ENCODE results near the gene BAIAP2L1. TPM values are rescaled to one million over a fixed set of nuclear protein-coding genes. Genes with fewer than 3 reads are reported as not detected.
"Not testable (repeated sequence)": the region's sequence is repeated elsewhere in the genome, so short reads cannot be mapped to it uniquely, and the experiment has no call there.

Gene BAIAP2L1
- total RNA-seq (1 to 10 TPM in 2 of 5 experiments, under 1 TPM in 3; 0.32 to 2.0 (median 0.56) TPM), polyA plus RNA-seq (1 to 10 TPM in 1 of 2 donors, under 1 TPM in 1; 0.39 to 1.0 TPM), total RNA-seq (3.1 reads per million, percentile 16 among the genes with 10 or more reads in this experiment)

GRCh38 chr7:98400542-98401340 is at the start of gene BAIAP2L1:
BAIAP2L1 (minus strand) TSS chr7:98401090; CDS start chr7:98400852, 238 bp downstream.
- H3K27ac ChIP-seq (ENCODE audit: low read depth, low read length) = peak within 1 kb of the TSS; percentile 39
- intact Hi-C loops (cut with micrococcal nuclease) = loop anchor here (1.0 to 2.0 kb wide), 7 partner anchors 119 to 379 kb away; partner anchors contain the start of gene BRI3 (in 2 of the 2)
- no peaks in the 10 kb centered on the region for H3K36me3 ChIP-seq (ENCODE audit: control insufficient read depth in 2 of 3, insufficient read depth in 3 of 3, low read length in 3 of 3)
- ATAC-seq (peak; percentile 96), DNase-seq (peak; percentile 54 to 82 (median 70))
- Mint-ChIP-seq H3K27me3 (peaks cover 0 to 23% (median 9%) of the 10 kb centered on the region in 5 donors), H3K4me3 (peak within 1 kb of the TSS; percentile 66 to 84 (median 74)), H3K9me3 (no peaks in the 10 kb centered on the region), H3K27ac (peak within 1 kb of the TSS in 5 of 9 donors; percentile 25 to 75 (median 59)), H3K36me3 (no peaks in the 10 kb centered on the region), H3K4me1 (peaks cover 0 to 14% (median 6%) of the 10 kb centered on the region in 7 donors)
- H3K4me3 ChIP-seq (ENCODE audit: low read length) = peak within 1 kb of the TSS; percentile 41
- H3K4me1 ChIP-seq (ENCODE audit: control insufficient read depth in 2 of 2, insufficient read depth in 2 of 2, low read length in 2 of 2) = peaks cover 0 to 5% of the 10 kb centered on the region in 2 donors
- H3K27me3 ChIP-seq (ENCODE audit: control insufficient read depth in 2 of 2, insufficient read depth in 2 of 2, low read length in 2 of 2) = no peaks in the 10 kb centered on the region
- ChIA-PET CTCF (interaction anchor here (0.6 to 1.2 kb wide), 4 partner anchors 9 to 380 kb away, joined by 3 to 4 read pairs (median 4); no protein-coding TSS in a partner anchor), POLR2A (no interaction called here)
- no peaks in the 10 kb centered on the region for H3K9me3 ChIP-seq (ENCODE audit: control insufficient read depth in 2 of 3, low read length in 3 of 3)

GRCh38 chr7:98448766-98449165 is 47.9 kb upstream of the BAIAP2L1 start:
- peaks cover 0 to 18% (median 9%) of the 10 kb centered on the region in 11 donors for H3K9me3 Mint-ChIP-seq
- no peak overlapping the region for H3K27ac Mint-ChIP-seq
- H3K27me3 ChIP-seq (ENCODE audit: control insufficient read depth in 2 of 2, insufficient read depth in 2 of 2, low read length in 2 of 2) = no peaks in the 10 kb centered on the region
- peaks cover 0 to 9% (median 0%) of the 10 kb centered on the region in 5 donors for H3K36me3 Mint-ChIP-seq
- DNase-seq = no peak
- ChIA-PET CTCF (no interaction called here), POLR2A (no interaction called here)
- intact Hi-C loops (cut with micrococcal nuclease) = no loop called here
- H3K27me3 Mint-ChIP-seq = peaks cover 0 to 10% (median 4%) of the 10 kb centered on the region in 5 donors
- no peak for ATAC-seq
- no peak overlapping the region for H3K4me3 Mint-ChIP-seq
- H3K27ac ChIP-seq (ENCODE audit: low read depth, low read length) = no peak overlapping the region
- H3K9me3 ChIP-seq (ENCODE audit: control insufficient read depth in 2 of 3, low read length in 3 of 3) = peaks cover 0 to 16% (median 0%) of the 10 kb centered on the region in 3 experiments
- no peaks in the 10 kb centered on the region for H3K4me1 ChIP-seq (ENCODE audit: control insufficient read depth in 2 of 2, insufficient read depth in 2 of 2, low read length in 2 of 2)
- no peaks in the 10 kb centered on the region for H3K4me1 Mint-ChIP-seq
- no peak overlapping the region for H3K4me3 ChIP-seq (ENCODE audit: low read length)
- H3K36me3 ChIP-seq (ENCODE audit: control insufficient read depth in 2 of 3, insufficient read depth in 3 of 3, low read length in 3 of 3) = no peaks in the 10 kb centered on the region

- H3K9me3 ChIP-seq (ENCODE audit: control insufficient read depth in 2 of 3, low read length in 3 of 3); ATAC-seq; H3K4me3 ChIP-seq (ENCODE audit: low read length); intact Hi-C loops (cut with micrococcal nuclease); CTCF ChIA-PET; H3K9me3 Mint-ChIP-seq; H3K36me3 Mint-ChIP-seq; DNase-seq; H3K27ac Mint-ChIP-seq; H3K4me1 ChIP-seq (ENCODE audit: control insufficient read depth in 2 of 2, insufficient read depth in 2 of 2, low read length in 2 of 2); H3K27ac ChIP-seq (ENCODE audit: low read depth, low read length); H3K36me3 ChIP-seq (ENCODE audit: control insufficient read depth in 2 of 3, insufficient read depth in 3 of 3, low read length in 3 of 3); POLR2A ChIA-PET; H3K4me1 Mint-ChIP-seq; H3K27me3 ChIP-seq (ENCODE audit: control insufficient read depth in 2 of 2, insufficient read depth in 2 of 2, low read length in 2 of 2); H3K4me3 Mint-ChIP-seq: not testable (repeated sequence)
- H3K27me3 Mint-ChIP-seq = peaks cover 0 to 12% (median 0%) of the 10 kb centered on the region in 5 donors
Observed at GRCh38 chr7:98440992-98441391, 40.1 kb upstream of the BAIAP2L1 start.

GRCh38 chr7:98439484-98439883 is 38.6 kb upstream of the BAIAP2L1 start:
- H3K4me3 Mint-ChIP-seq = no peak overlapping the region
- intact Hi-C loops (cut with micrococcal nuclease) = no loop called here
- CTCF ChIA-PET = no interaction called here

GRCh38 chr7:98434087-98434486 is 33.2 kb upstream of the BAIAP2L1 start:
- H3K27ac Mint-ChIP-seq = no peak overlapping the region
- no peaks in the 10 kb centered on the region for H3K9me3 ChIP-seq (ENCODE audit: control insufficient read depth in 2 of 3, low read length in 3 of 3)
- ChIA-PET CTCF (interaction anchor here (0.6 to 0.9 kb wide), 2 partner anchors 289 to 312 kb away, joined by 3 to 8 read pairs; no protein-coding TSS in a partner anchor), POLR2A (no interaction called here)
- DNase-seq (no peak), ATAC-seq (no peak)
- peaks cover 0 to 12% (median 10%) of the 10 kb centered on the region in 7 donors for H3K4me1 Mint-ChIP-seq
- H3K9me3 Mint-ChIP-seq = peaks cover 0 to 4% (median 0%) of the 10 kb centered on the region in 11 donors
- peaks cover 0 to 10% (median 0%) of the 10 kb centered on the region in 5 donors for H3K27me3 Mint-ChIP-seq
- intact Hi-C loops (cut with micrococcal nuclease) = no loop called here
- H3K4me3 Mint-ChIP-seq = peak overlapping the region in 1 of 10 donors; percentile 41
- H3K36me3 Mint-ChIP-seq = no peaks in the 10 kb centered on the region
- no peak overlapping the region for H3K27ac ChIP-seq (ENCODE audit: low read depth, low read length)
- H3K36me3 ChIP-seq (ENCODE audit: control insufficient read depth in 2 of 3, insufficient read depth in 3 of 3, low read length in 3 of 3) = no peaks in the 10 kb centered on the region
- H3K4me3 ChIP-seq (ENCODE audit: low read length) = no peak overlapping the region
- no peaks in the 10 kb centered on the region for H3K27me3 ChIP-seq (ENCODE audit: control insufficient read depth in 2 of 2, insufficient read depth in 2 of 2, low read length in 2 of 2)
- H3K4me1 ChIP-seq (ENCODE audit: control insufficient read depth in 2 of 2, insufficient read depth in 2 of 2, low read length in 2 of 2) = no peaks in the 10 kb centered on the region

More at GRCh38 chr7:98439484-98439883, 38.6 kb upstream of the BAIAP2L1 start:
- no peak overlapping the region for H3K27ac ChIP-seq (ENCODE audit: low read depth, low read length)
- H3K4me3 ChIP-seq (ENCODE audit: low read length) = no peak overlapping the region
- ATAC-seq (no peak), DNase-seq (no peak)
- no peaks in the 10 kb centered on the region for H3K4me1 ChIP-seq (ENCODE audit: control insufficient read depth in 2 of 2, insufficient read depth in 2 of 2, low read length in 2 of 2)
- Mint-ChIP-seq H3K36me3 (peaks cover 0 to 4% (median 0%) of the 10 kb centered on the region in 5 donors), H3K4me1 (peaks cover 0 to 8% (median 7%) of the 10 kb centered on the region in 7 donors), H3K27ac (no peak overlapping the region), H3K27me3 (peaks cover 0 to 9% (median 0%) of the 10 kb centered on the region in 5 donors), H3K9me3 (peaks cover 0 to 10% (median 5%) of the 10 kb centered on the region in 11 donors)
- H3K36me3 ChIP-seq (ENCODE audit: control insufficient read depth in 2 of 3, insufficient read depth in 3 of 3, low read length in 3 of 3) = no peaks in the 10 kb centered on the region
- peaks cover 0 to 3% (median 0%) of the 10 kb centered on the region in 3 experiments for H3K9me3 ChIP-seq (ENCODE audit: control insufficient read depth in 2 of 3, low read length in 3 of 3)
- no peaks in the 10 kb centered on the region for H3K27me3 ChIP-seq (ENCODE audit: control insufficient read depth in 2 of 2, insufficient read depth in 2 of 2, low read length in 2 of 2)
- POLR2A ChIA-PET = no interaction called here

GRCh38 chr7:98429799-98430198 is 28.9 kb upstream of the BAIAP2L1 start:
- Mint-ChIP-seq H3K4me3 (no peak overlapping the region), H3K36me3 (no peaks in the 10 kb centered on the region), H3K27me3 (peaks cover 0 to 24% (median 6%) of the 10 kb centered on the region in 5 donors), H3K9me3 (no peaks in the 10 kb centered on the region), H3K27ac (no peak overlapping the region), H3K4me1 (peaks cover 0 to 7% (median 6%) of the 10 kb centered on the region in 7 donors)
- no peaks in the 10 kb centered on the region for H3K27me3 ChIP-seq (ENCODE audit: control insufficient read depth in 2 of 2, insufficient read depth in 2 of 2, low read length in 2 of 2)
- intact Hi-C loops (cut with micrococcal nuclease) = no loop called here
- ATAC-seq (no peak), DNase-seq (no peak)
- ChIA-PET CTCF (interaction anchor here (0.6 kb wide), 1 partner anchor 15 kb away, joined by 3 read pairs; no protein-coding TSS in a partner anchor), POLR2A (no interaction called here)
- H3K4me3 ChIP-seq (ENCODE audit: low read length) = no peak overlapping the region
- no peak overlapping the region for H3K27ac ChIP-seq (ENCODE audit: low read depth, low read length)
- H3K4me1 ChIP-seq (ENCODE audit: control insufficient read depth in 2 of 2, insufficient read depth in 2 of 2, low read length in 2 of 2) = no peaks in the 10 kb centered on the region
- no peaks in the 10 kb centered on the region for H3K36me3 ChIP-seq (ENCODE audit: control insufficient read depth in 2 of 3, insufficient read depth in 3 of 3, low read length in 3 of 3)
- H3K9me3 ChIP-seq (ENCODE audit: control insufficient read depth in 2 of 3, low read length in 3 of 3) = no peaks in the 10 kb centered on the region

All from naive thymus-derived CD4-positive, alpha-beta T cell (primary cell).